Measurements from ENCODE around the gene KCNJ13.
"Not testable (repeated sequence)": the region's sequence is repeated elsewhere in the genome, so short reads cannot be mapped to it uniquely, and the experiment has no call there.

Gene KCNJ13

GRCh38 chr2:232761301-232761907 is 15.0 kb downstream of the KCNJ13 start:
- peak in 1 of 2 experiments; percentile 3 for DNase-seq

GRCh38 chr2:232757905-232758304 is 18.5 kb downstream of the KCNJ13 start:
- DNase-seq, result no peak

- DNase-seq, result no peak
These were observed 26.2 kb downstream of the KCNJ13 start for GRCh38 chr2:232750135-232750671.

- DNase-seq, result no peak
These were observed 27.0 kb downstream of the KCNJ13 start for GRCh38 chr2:232749331-232749730.

GRCh38 chr2:232748038-232748437 is 28.3 kb downstream of the KCNJ13 start:
- DNase-seq, result no peak

- DNase-seq, result no peak
These were observed 31.4 kb downstream of the KCNJ13 start for GRCh38 chr2:232744963-232745362.

GRCh38 chr2:232741972-232742371 is 34.4 kb downstream of the KCNJ13 start:
- no peak for DNase-seq

- DNase-seq, result peak; percentile 2 to 18
These were observed 35.1 kb downstream of the KCNJ13 start for GRCh38 chr2:232741294-232741693.

- DNase-seq, result no peak
These were observed 44.9 kb downstream of the KCNJ13 start for GRCh38 chr2:232731470-232731869.

GRCh38 chr2:232728785-232729184 is 47.6 kb downstream of the KCNJ13 start:
- no peak for DNase-seq

- DNase-seq, result no peak
These were observed 53.3 kb downstream of the KCNJ13 start for GRCh38 chr2:232723027-232723426.

- peak; percentile 1 to 15 for DNase-seq
These were observed 54.5 kb downstream of the KCNJ13 start for GRCh38 chr2:232721882-232722281.

- no peak for DNase-seq
These were observed 55.1 kb downstream of the KCNJ13 start for GRCh38 chr2:232721261-232721660.

- not testable (repeated sequence) for DNase-seq
These were observed 56.3 kb downstream of the KCNJ13 start for GRCh38 chr2:232720056-232720455.
